ENCODE results near the gene SLC22A31.
A peak's percentile ranks its signal among the peaks of the same experiment; 100 is the strongest.
"Not testable (repeated sequence)": the region's sequence is repeated elsewhere in the genome, so short reads cannot be mapped to it uniquely, and the experiment has no call there.

The SLC22A31 gene

GRCh38 chr16:89192956-89193575 is 7.3 kb downstream of the SLC22A31 start:
- no peak for DNase-seq (ENCODE audit: low read depth in 2 of 2)

- DNase-seq (ENCODE audit: low read depth in 2 of 2) = peak in 1 of 2 donors; percentile 63
These were observed 8.0 kb downstream of the SLC22A31 start for GRCh38 chr16:89192186-89192955.

- DNase-seq (ENCODE audit: low read depth in 2 of 2) = no peak
These were observed 8.5 kb downstream of the SLC22A31 start for GRCh38 chr16:89191901-89192185.

DNA sequence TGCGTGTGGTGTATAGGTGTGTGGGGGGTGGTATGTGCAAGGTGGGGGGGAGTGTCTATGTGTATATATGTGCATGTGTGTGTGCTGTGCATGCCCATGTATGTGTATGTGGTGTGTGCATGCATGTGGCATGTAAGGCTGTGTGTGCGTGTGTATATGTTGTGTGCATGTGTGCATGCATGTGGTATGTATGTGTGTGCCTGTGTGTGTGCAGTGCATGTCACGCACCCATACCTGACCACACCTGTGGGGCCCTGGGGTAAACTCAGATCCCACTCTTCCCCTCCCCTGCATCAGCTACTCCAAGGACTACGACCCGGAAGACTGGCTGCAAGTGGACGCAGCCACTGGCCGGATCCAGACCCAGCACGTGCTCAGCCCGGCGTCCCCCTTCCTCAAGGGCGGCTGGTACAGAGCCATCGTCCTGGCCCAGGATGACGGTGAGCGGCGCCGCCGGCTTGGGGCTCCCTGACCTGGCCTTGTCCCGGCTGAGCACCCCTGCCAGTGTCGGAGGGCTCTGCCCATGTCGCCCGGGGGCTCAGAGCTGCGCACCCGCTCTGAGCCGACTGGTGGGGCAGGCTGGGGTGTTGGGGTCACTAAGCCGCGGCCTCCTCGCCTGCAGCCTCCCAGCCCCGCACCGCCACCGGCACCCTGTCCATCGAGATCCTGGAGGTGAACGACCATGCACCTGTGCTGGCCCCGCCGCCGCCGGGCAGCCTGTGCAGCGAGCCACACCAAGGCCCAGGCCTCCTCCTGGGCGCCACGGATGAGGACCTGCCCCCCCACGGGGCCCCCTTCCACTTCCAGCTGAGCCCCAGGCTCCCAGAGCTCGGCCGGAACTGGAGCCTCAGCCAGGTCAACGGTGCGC is 9.1 kb downstream of the SLC22A31 start:
- DNase-seq (ENCODE audit: low read depth in 2 of 2) = no peak

DNA sequence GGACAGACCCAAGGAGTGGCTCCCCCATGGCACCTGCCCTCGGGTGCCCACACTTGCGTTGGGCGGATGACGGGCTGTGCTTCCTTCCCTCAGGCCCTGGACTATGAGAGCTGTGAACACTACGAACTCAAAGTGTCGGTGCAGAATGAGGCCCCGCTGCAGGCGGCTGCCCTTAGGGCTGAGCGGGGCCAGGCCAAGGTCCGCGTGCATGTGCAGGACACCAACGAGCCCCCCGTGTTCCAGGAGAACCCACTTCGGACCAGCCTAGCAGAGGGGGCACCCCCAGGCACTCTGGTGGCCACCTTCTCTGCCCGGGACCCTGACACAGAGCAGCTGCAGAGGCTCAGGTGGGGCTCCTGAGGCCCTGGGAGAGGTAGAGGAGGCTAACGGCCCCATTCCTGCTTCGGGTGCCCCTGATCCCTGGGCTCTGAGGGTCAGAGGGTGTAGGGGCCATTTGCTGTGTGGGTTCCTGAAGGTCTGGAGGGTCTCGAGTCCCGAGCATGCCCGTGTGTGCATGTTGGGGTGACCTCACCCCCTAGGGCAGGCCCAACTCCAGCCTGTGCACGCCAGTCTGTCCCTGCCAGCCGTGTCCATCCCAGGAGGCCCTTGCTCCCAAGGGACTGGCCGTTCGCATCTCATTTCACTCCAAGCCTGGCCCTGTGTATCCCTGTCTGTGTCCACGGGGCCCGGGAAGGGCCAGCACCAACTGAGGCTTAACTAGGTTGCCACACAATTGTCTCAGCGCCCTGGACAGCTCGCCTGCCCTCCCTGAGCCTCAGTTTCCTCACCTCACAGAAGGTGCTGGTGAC is 10.0 kb downstream of the SLC22A31 start:
- no peak for DNase-seq (ENCODE audit: low read depth in 2 of 2)

GRCh38 chr16:89189358-89190025 is 10.8 kb downstream of the SLC22A31 start:
- DNase-seq (ENCODE audit: low read depth in 2 of 2) = no peak

DNA sequence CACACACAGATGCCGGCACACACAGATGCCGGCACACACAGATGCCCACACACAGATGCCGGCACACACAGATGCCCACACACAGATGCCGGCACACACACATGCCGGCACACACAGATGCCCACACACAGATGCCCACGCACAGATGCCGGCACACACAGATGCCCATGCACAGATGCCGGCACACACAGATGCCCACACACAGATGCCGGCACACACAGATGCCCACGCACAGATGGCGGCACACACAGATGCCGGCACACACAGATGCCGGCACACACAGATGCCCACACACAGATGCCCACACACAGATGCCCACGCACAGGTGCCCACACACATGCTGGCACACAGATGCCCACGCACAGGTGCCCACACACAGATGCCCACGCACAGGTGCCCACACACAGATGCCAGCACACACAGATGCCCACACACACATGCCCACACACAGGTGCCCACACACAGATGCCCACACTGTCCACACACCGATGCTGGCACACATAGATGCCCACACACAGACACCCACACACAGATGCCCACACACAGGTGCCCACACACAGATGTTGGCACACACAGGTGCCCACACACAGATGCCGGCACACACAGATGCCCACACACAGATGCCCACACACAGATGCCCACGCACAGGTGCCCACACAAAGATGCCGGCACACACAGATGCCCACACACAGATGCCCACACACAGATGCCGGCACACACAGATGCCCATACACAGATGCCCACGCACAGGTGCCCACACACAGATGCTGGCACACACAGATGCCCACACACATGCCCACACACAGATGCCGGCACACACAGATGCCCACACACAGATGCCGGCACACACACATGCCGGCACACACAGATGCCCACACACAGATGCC is 11.6 kb downstream of the SLC22A31 start:
- not testable (repeated sequence) for DNase-seq (ENCODE audit: low read depth in 2 of 2)

DNA sequence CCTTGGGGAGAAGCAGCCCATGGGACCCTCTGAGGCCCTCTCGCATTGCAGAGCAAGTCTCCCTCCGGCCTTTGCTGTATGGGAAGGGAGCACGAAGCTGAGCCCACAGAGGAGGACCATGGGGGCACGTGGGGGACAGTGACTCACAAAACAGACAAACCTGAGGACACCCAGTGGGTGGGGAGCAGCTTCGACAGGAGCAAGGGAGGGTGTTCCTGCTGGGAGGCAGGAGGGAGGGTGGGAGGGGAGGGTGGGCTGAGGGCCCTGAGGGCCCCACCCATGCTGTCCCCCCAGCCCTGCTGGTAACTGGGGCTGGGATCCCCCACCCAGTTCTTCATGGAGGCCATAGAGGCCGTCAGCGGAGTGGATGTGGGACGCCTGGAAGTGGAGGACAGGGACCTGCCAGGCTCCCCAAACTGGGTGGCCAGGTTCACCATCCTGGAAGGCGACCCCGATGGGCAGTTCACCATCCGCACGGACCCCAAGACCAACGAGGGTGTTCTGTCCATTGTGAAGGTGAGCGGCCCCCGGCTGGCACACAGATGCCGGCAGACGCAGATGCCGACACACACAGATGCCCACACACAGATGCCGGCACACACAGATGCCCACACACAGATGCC is 12.5 kb downstream of the SLC22A31 start:
- no peak for DNase-seq (ENCODE audit: low read depth in 2 of 2)

DNA sequence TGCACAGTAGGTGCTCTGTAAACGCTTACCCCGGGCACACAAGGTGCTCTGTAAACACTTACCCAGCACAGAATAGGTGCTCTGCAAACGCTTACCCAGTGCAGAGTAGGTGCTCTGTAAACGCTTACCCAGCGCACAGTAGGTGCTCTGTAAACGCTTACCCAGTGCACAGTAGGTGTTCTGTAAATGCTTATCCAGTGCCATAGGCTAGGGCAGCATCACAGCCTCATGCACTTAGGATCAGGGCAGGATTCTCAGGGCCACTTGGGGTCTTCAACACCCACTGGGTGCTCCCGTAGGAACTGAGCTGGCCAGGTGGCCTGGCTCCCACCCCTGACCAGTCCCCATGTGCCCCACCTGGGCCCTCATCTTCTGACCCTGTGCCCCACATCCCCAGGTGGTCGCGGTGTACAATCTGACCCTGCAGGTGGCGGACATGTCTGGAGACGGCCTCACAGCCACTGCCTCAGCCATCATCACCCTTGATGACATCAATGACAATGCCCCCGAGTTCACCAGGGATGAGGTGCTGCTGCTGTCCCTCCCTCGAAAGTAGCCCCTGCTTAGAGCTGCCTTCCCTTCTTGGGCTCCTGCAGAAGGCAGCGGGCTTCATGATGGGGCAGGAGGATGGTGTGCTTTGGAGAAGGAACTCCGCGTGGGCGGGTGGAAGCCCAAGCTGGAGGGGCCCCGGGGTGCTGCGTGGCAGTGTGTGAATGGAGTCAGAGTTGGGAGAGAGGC is 13.1 kb downstream of the SLC22A31 start:
- DNase-seq (ENCODE audit: low read depth in 2 of 2) = no peak

DNA sequence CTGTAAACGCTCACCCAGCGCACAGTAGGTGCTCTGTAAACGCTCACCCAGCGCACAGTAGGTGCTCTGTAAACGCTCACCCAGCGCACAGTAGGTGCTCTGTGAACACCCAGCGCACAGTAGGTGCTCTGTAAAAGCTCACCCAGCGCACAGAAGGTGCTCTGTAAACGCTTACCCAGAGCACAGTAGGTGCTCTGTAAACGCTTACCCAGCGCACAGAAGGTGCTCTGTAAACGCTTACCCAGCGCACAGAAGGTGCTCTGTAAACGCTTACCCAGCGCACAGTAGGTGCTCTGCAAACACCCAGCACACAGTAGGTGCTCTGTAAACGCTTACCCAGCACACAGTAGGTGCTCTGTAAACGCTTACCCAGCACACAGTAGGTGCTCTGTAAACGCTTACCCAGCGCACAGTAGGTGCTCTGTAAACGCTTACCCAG is 13.7 kb downstream of the SLC22A31 start:
- DNase-seq (ENCODE audit: low read depth in 2 of 2) = not testable (repeated sequence)

DNA sequence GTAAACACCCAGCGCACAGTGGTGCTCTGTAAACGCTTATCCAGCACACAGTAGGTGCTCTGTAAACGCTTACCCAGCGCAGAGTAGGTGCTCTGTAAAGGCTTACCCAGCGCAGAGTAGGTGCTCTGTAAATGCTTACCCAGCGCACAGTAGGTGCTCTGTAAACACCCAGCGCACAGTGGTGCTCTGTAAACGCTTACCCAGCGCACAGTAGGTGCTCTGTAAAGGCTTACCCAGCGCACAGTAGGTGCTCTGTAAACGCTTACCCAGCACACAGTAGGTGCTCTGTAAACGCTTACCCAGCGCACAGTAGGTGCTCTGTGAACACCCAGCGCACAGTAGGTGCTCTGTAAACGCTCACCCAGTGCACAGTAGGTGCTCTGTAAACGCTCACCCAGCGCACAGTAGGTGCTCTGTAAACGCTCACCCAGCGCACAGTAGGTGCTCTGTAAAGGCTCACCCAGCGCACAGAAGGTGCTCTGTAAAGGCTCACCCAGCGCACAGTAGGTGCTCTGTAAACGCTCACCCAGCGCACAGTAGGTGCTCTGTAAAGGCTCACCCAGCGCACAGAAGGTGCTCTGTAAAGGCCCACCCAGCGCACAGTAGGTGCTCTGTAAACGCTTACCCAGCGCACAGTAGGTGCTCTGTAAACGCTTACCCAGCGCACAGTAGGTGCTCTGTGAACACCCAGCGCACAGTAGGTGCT is 14.3 kb downstream of the SLC22A31 start:
- DNase-seq (ENCODE audit: low read depth in 2 of 2) = not testable (repeated sequence)

- DNase-seq (ENCODE audit: low read depth in 2 of 2) = no peak
These were observed 15.2 kb downstream of the SLC22A31 start for GRCh38 chr16:89184933-89185794.

GRCh38 chr16:89184677-89184932 is 15.7 kb downstream of the SLC22A31 start:
- DNase-seq (ENCODE audit: low read depth in 2 of 2) = no peak

- no peak for DNase-seq (ENCODE audit: low read depth in 2 of 2)
These were observed 16.2 kb downstream of the SLC22A31 start for GRCh38 chr16:89183975-89184676.

DNA sequence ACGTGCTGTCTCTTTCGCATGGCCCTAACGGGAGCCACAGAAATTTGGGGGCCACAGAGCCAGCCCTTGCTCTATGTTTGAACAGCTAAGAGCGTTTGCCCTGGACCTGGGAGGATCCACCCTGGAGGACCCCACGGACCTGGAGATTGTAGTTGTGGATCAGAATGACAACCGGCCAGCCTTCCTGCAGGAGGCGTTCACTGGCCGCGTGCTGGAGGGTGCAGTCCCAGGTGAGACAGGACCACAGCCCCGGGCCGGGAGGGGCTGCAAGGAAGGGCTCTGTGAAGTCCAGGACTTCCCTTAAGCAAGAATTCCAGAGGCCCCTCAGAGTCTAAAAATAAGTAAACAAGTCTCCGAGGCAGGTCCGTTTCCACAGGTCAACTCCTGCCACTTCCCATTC is 16.9 kb downstream of the SLC22A31 start:
- no peak for DNase-seq (ENCODE audit: low read depth in 2 of 2)

- DNase-seq (ENCODE audit: low read depth in 2 of 2) = no peak
These were observed 20.6 kb downstream of the SLC22A31 start for GRCh38 chr16:89179656-89180315.

GRCh38 chr16:89179148-89179484 is 21.2 kb downstream of the SLC22A31 start:
- DNase-seq (ENCODE audit: low read depth in 2 of 2) = no peak
